Measurements from ENCODE around the gene C10orf67.

The C10orf67 gene

DNA sequence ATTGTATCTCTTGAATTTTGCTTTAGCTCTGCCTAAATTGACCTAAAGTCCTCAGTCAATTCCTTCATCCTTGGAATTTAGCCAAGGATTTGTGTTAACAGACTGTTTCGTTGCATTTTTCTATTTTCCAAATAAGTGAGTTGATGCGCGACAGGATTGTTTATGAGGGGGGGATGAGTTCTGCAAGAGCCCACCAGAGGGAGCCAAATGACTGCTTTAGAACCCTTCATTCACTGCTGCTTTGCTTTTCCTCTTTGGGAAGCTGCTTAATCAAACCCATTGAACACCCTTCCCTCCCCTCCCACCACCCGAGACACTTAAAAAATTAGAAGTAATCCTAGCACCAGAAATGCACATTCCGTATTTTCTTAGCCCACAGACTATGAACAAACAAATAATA is 186.2 kb downstream of the C10orf67 start:
- DNase-seq: peak in 1 of 2 experiments; percentile 1

DNA sequence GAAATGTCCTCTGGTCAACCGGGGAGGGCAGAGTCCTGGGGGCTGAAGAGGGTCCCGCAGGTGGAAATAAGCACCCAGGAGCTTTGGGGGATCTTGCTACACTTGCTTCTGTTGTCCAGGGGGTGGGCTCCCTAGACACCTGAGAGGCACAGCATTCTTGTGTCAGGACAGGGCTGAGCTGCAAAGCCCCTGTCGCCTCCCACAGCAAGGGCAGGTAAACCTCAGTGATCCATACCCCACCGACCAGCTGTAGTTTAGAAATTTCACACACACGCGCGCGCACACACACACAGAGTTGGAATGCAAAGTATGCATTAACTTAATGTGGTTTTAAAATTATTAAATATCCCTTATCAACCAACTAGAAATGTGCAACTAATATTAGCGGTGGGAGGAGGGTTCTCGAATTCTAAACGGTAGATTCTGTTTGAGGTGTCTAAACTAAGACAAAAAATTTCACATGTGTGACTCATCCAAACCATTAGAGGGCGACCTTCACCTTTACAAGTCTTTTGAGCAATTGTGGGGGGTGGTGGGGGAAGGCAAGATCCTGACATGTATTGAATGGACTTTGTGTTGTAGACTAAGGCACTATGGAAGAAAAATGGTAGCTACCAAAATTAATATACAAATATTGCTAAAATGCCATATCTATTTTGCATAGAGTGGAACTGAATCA is 186.8 kb downstream of the C10orf67 start:
- no peak for DNase-seq

DNA sequence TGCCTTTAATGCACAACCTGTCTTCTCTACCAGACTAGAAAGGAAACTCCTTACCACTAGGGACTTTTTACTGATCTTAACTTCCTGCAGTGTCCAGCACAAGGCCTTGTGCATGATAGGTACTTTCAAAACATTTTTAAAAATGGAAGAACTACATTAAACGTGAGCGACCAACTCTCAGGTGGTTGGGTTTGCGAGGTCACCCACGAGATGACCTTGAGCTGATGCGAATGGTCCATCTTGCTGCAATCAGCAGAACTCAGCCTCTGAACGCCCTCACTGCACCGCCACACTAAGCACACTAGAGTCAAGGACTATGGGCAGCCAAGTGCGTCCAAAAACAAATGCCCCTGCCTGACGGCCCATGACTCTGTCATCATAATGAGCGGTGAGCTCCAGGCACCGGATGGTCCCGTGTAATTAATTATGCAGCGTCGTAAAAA is 187.3 kb downstream of the C10orf67 start:
- DNase-seq: no peak

DNA sequence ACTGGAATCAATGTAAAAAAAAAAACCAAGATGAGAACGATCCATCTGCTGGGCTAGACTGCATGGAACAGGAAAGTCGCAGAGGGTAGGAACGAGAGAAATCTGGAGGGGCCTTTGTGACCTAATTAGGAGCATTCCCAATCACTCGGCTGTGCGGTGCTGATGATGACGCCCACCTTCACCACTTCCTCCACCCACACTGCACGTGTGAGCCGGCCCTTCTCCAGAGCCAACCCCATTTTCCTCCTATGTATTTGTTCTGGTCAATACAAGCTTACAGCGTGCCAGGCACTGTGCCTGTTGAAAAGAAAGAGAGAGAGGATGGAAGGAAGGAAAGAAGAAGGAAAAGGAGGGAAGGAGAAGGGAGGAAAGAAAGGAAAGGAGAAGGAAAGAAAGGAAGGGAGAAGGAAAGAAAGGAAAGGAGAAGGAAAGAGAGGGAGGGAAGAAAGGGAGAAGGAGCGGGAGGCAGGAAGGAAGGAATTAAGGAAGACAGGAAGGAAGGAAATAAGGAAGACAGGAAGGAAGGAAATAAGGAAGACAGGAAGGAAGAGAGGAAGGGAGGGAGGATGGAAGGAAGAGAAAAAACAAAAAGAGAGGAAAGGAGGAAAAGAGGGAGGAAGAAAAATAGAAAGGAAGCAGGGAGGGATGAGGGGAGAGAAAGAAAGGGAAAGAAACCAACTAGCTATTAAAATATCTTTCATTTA is 188.0 kb downstream of the C10orf67 start:
- no peak for DNase-seq

DNA sequence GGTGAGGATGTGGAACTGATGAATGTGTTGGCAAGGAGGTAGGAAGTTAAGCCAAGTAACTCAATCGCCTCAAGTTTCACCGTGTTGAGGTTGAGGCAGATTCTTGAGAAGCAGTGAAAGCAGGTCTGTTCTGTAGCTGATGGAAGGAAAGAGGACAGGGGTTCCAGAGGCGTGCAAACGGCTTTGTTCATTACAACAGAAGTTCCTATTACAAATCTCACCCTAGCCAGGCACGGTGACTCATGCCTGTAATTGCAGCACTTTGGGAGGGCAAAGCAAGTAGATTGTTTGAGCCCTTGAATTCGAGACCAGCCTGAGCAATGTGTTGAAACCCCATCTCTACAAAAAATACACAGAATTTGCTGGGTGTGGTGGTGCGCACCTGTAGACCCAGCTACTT is 189.4 kb downstream of the C10orf67 start:
- DNase-seq: no peak

Data from NCI-H1930 (cell line).